Amygdala (tissue), 56 donors: ENCODE data around the gene ADGRF1.

Experiments used
- DNase-seq, 56 donors: peaks; one replicate each; lab custom pipeline; 2025; lab: John Stamatoyannopoulos, UW

Gene ADGRF1

GRCh38 chr6:46990031-46990644 is 52.0 kb downstream of the ADGRF1 start:
- no peak for DNase-seq

GRCh38 chr6:46989398-46989797 is 52.7 kb downstream of the ADGRF1 start:
- DNase-seq = no peak

DNA sequence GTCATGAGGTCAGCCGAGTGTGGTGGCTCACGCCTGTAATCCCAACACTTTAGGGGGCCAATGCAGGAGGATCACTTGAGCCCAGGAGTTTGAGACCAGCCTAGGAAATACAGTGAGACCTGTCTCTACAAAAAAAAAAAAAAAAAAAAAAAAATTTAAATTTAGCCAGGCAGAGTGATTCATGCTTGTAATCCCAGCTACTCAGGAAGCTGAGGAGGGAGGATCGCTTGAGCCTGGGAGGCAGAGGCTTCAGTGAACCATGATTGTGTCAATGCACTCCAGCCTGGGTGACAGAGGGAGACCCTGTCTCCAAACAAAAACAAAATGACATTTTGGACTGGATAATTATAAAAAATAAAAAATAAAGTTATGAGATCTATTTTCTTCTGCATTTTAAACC is 56.2 kb downstream of the ADGRF1 start:
- no peak for DNase-seq

DNA sequence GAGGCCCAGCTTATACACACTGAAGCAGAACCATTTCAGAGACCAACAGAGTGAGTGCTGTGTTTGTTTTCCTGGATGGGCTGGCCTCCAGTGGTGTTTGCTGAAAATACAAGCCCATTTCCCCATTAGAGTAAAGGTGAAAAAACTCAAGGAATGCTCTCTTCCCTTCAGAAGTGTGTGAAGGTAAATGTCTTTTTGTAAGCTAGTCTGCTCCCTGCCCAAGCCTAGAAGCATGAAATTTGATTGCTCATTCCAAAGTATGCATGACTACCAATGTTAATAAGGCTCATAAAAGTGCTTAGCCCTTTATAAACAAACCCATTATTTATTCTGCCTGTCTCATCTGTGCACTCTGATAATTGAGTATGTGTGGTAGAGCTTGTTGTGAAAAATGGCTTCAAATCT is 59.1 kb downstream of the ADGRF1 start:
- no peak for DNase-seq

DNA sequence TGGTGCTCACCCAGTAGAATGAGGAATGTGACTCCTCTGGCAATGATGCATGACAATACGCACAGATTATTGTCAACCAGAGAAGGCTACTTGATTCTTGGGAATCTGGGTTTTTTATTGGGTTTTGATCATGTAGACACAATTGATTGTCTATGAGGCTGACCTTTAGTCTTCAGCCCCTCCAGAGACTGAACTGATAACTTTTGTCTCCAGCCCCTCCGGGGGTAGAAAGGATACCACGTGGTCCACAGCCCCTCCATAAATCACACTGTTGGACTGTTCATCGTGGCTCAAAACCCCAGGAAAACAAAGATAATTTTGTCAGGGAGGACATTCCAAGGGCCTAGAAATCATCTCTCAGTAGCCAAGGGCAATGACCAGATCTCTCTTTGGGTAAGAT is 62.9 kb downstream of the ADGRF1 start:
- DNase-seq = no peak

DNA sequence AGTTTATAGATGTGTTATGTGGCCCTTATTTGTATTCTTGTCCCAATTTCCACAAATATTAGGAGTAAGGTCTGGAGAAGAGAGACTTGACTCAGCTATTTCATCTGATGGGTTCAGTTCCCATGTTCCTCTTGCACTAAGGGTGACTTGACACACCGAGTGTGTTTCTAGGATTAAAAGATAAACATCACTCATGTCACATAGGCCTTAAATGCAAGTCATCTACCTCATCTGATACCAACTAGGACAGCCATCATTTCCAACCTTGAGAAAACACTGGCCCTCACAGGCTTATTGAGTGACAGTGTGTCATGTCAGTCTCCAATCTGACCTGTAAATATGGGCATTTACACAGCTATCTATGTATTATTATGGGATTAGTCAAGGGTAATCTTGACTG is 67.3 kb downstream of the ADGRF1 start:
- no peak for DNase-seq

DNA sequence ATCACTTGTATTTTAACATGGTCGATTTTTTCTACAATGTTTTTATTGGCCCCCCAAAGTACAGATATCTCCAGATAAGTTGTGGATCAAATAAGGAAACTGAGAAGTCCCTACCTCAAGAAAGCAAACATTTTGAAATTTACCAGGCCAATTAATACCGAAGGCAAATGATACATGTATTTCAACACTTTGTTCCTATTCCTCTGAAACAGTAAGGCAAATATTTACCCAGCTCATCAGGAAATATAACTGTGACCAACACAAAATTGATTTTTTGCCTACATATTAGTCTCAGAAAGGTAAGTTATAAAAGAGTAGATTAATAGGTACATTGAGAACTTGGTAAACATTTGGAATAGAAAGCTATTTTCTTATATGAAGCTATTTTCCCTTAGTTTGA is 69.1 kb downstream of the ADGRF1 start:
- DNase-seq = no peak

- no peak for DNase-seq
Measured at GRCh38 chr6:46972531-46972930, 69.6 kb downstream of the ADGRF1 start.

DNA sequence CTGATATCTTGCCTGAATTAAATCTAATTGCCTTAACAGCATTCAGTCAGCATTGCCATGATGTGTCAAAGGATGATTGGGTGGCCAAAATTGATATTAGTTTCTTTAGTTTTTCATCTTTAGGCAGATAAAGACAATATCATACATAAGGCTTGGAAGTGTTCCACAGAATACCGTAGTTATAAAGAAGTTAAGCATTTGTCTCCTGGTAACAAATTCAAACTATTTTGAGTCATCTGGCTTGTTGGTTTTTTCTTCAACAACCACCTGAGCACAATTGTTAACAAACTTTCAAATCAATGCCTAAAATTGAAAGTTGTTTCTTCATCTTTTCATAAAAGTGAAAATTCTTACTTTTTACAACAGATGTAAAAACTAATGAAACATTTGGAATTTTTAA is 72.9 kb downstream of the ADGRF1 start:
- DNase-seq = no peak

GRCh38 chr6:46967826-46968349 is 74.2 kb downstream of the ADGRF1 start:
- DNase-seq = no peak

- DNase-seq = no peak
Measured at GRCh38 chr6:46964716-46965519, 77.2 kb downstream of the ADGRF1 start.

GRCh38 chr6:46963626-46964025 is 78.5 kb downstream of the ADGRF1 start:
- no peak for DNase-seq

- no peak for DNase-seq
Measured at GRCh38 chr6:46963039-46963438, 79.1 kb downstream of the ADGRF1 start.

- DNase-seq = no peak
Measured at GRCh38 chr6:46961711-46962110, 80.4 kb downstream of the ADGRF1 start.

- no peak for DNase-seq
Measured at GRCh38 chr6:46961232-46961631, 80.9 kb downstream of the ADGRF1 start.

DNA sequence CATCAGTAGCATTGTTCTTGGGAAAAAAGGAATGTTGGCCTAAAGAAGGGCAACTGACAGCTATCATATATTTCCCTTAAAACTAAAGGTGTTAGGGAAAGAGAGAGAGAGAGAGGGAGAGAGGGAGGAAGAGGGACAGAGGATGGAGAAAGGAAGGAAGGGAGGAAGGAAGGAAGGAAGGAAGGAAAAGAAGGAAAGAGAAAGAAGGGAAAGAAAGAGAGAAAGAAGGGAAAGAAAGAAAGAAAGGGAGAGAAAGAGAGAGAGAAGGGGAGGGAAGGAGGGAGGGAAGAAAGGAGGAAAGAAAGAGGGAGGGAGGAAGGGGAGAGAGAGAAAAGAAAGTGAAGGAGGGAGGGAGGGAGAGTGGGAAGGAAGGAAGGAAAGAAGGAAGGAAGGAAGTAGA is 82.7 kb downstream of the ADGRF1 start:
- DNase-seq = no peak

- no peak for DNase-seq
Measured at GRCh38 chr6:46956409-46956808, 85.7 kb downstream of the ADGRF1 start.

DNA sequence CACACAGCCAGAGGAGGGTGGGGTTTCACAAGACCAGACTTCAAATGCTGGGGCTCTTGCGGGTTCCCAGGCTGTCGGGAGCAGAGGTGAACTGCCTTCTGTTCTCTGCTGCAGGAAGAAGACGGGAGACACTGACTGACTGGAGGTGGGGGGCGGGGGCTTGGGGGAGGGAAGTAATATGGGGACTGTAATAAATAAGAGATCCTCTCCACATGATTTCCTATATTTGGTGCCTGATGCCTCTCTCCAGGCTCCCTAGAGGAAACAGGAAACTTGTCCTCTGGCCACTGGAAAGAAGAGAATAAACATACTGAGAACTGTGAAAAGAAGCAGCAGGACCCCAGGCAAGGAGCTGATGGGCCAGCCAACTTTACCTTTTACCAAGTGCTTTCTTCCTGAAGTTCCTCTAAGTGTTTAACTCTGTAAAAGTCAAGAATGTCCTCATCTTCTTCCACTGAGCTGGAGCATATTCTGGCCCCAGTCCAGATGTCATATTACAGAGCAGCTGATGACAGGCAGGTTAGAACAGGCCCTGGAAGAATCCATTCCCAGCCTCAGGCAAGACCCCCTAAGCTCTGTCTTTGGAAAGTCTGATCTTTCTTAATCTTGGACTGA is 87.2 kb downstream of the ADGRF1 start:
- no peak for DNase-seq

GRCh38 chr6:46953921-46954320 is 88.2 kb downstream of the ADGRF1 start:
- no peak for DNase-seq

GRCh38 chr6:46949632-46950280 is 92.4 kb downstream of the ADGRF1 start:
- DNase-seq = no peak

DNA sequence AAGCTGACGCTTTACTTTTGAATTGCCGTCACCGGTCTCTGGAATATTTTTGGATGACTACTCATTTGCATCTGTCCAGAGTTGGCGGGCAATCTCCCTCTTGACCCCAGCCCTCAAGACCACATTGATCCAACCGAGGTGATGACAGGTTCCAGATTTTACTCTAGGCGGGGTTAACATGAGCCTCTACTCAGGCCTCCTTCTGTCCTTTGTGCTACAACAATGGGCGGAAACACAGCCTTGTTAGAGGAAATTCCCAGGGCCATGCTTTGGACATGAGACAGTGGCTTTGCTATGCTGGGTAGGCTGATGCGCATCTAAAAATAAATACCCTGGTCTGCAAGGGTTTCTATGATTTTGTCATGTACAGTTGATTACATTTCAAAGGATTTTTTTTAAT is 93.4 kb downstream of the ADGRF1 start:
- DNase-seq = no peak
